T-helper 2 cell treated with Interferon-gamma antibody and Interleukin-4, amounts not matched to agents 100 ng/mL and 5 ng/mL, for 36 hours (primary cell): Measurements from ENCODE around the gene SMIM41. TPM values are rescaled to one million over a fixed set of nuclear protein-coding genes. Genes with fewer than 3 reads are reported as not detected.

Experiments
- intact Hi-C: fragments of 100-400 bp; cut with micrococcal nuclease; formaldehyde crosslinking; loops from one replicate; pipeline ENCODE4 v1.15.1; 2023
- total RNA-seq: library from RNA; stranded (reverse); gene quantifications from 2 replicates; pipeline ENCODE4 v1.2.3, GENCODE V29; 2022

SMIM41 gene
- total RNA-seq, 1 donor from 2014 or later: not detected

DNA sequence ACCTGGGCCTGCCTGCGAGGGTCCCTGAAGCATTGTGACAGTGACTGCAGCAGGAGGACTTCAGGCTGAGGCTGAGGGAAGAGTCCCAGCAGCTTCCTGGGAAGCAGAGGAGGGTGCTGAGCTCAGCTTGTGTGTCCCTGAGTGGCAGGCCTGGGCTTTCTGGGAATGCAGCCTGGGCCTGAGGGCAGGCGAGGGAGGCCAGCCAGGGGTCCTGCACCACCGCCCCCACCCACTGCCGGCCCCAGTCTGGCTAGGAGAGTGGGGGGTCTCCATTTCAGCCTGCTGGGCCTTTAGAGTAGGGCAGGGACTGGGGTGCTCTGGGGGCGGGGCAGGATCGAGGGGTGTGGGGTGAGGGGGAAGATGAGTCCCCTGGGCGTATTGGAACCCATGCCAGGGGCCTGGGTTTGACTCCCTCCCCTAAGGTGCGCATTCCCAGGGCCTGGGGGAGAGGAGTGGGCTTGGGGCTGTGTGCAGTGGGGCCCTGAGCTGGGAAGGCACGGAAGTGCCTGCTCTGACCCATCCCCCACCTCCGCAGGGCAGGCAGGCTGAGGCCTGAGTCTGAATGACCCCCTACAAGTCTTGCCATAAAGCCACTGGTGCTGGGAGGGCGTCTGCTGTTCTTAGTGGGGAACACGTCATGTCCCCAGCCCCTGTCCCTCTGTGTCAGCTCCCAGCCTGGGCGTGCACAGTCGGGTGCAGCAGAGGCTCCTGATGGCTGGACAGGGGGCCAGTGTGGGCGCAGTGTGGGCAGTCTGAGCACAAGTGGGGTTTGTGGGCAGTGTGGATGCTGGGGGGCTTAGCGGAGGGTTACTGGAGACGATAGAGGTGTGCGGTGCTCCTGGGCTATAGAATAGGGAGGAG is 66.0 kb downstream of the SMIM41 start:
- intact Hi-C loops: no loop called here

GRCh38 chr12:52146089-52146821 is 66.8 kb downstream of the SMIM41 start:
- intact Hi-C loops: no loop called here

GRCh38 chr12:52146822-52147366 is 67.4 kb downstream of the SMIM41 start:
- intact Hi-C loops: no loop called here

DNA sequence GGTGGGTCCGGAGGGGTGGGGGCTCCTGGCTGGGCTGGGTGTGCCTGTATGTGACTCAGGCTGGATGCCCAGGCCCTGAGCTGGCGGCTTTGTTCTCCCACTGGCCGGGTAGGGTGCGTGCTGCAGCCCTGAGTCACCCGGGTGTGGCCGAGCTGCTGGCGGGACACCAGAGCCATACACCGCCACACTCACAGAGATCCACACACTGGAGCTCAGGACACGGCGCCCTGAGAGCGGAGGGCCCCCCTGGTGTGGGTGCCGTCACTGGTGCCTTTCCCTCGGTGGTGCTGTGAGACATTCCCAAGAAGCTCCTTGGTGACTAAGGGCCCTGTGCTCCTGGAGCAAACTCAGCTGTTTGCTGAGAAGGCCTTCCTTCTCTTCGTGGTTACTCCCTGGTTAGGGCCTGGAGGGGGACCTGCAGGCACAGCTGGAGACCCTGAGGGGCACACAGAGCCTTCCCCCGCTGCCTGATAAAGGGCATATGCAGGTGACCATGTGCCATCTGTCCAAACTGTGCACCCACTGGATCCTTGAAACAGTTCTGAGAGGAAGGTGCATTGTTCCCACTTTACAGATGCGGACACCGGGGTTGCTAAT is 68.0 kb downstream of the SMIM41 start:
- intact Hi-C loops: no loop called here

GRCh38 chr12:52147964-52148463 is 68.5 kb downstream of the SMIM41 start:
- intact Hi-C loops: no loop called here

DNA sequence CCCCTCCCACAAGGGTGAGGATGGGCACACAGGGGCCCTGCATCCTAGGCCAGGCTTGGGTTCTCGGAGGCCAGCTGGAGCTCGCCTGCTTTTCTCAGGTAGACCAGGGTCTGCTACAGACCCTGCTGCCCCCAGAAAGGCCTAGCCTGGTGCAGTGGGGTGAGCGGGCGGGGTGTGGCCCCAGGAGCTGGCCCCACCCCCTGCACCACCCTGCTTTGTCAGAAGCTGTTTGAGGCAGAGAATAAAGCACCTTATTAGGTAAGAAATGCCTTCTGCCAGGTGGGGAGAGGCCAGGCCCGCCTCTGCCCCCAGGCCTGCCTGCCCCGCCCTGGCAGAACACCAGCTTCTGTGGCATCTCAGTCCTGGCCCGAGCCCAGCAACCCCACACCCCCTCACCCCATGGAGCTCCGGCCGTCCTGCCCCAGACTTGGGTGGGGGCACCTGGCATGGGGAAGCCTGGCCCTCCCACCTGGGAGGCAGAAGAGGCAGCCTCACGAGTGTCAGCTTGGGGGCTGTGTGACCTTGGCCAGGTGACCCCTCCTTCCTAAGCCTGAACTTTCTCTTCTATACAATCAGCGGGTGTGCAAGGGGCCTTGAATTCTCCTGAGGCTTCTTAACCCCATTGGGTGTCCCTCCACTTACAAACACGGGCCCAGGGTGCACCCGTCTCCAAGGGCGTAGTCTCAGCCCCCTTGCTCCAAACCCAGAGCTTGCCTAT is 69.1 kb downstream of the SMIM41 start:
- intact Hi-C loops: no loop called here

- intact Hi-C loops: no loop called here
These were observed 69.7 kb downstream of the SMIM41 start for GRCh38 chr12:52149182-52149641.

- intact Hi-C loops: loop anchor here (10.0 kb wide), 2 partner anchors 355 to 435 kb away; no protein-coding TSS in a partner anchor
These were observed 70.2 kb downstream of the SMIM41 start for GRCh38 chr12:52149651-52150241.

DNA sequence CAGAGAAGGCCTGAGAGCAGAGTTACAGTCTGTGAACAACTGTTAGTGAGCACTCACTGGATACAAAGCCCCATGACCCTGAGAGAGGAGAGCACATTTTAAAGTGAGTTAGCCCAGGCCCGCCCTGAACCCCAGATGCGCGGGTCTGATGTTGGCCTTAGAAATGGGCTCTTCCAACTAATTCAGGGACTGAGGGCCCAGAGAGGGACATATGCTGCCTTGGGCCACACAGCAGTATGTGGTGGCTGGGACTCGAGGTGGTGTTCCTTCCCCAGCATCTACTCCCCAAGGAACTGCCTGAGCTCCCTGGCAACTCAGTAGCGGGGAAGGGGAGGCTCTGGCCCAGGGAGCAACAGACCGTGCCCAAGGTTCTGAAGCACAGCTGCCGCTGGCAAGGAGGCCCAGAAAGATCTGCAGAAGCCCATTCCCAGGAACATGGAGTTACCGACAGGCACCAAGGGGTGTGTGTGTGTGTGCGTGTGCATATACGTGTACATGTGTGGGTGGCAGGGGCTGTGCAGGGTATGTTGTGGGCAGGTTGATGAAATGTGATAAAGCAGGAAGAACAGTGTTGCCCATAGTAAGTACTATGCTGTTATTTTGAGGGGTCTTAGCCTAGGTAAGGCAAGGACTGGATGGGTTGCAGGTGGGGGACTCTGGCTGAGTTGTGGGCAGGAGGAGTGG is 71.8 kb downstream of the SMIM41 start:
- intact Hi-C loops: loop anchor here (10.0 kb wide), 2 partner anchors 354 to 434 kb away; no protein-coding TSS in a partner anchor

DNA sequence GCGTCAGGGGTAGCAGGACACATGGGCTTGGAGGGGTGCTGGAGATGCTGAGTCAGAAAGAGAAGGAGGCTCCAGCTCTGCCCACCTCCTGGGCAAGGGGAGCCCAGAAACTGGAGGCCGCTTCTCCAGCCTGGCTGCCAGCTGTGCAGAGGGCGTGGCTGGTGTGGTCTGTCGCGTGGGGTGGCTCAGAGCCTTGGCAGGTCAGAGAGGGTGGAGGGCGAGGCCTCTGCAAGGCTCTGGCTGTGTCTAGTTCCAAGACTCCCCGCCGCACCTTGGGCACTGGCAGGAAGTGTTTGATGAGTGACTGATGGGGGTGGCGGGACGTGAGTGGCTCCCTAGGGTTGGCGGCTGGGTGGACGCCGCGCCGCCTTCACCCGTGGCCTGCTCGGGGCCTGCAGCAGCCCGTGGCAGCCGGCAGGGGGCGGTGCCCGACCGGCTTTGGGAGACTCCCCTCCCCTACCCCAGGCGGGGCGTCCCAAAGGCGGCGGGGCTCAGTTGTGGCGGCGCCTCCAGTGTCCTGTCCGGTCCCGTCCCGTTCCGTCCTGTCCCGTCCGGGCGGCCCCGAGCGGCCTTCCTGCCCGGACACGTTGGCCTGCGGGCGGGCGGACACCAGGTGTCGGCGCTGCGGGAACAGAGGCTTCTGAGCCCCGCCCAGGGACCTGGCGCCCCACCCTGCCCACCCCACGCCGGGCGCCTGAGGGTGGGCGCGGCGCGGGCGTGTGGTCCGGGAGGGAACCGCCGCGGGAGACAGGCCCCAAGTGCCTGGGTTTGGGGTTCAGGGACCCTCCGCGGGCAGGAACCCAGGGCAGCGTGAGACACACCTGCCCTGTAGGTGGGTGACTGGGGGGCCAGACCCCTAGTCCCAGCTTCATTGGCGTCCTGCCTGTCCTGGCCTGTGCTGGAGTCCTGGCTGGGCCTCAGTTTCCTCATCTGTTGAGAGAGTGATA is 72.6 kb downstream of the SMIM41 start:
- intact Hi-C loops: loop anchor here (1.0 to 10.0 kb wide), 3 partner anchors 175 to 433 kb away; no protein-coding TSS in a partner anchor

DNA sequence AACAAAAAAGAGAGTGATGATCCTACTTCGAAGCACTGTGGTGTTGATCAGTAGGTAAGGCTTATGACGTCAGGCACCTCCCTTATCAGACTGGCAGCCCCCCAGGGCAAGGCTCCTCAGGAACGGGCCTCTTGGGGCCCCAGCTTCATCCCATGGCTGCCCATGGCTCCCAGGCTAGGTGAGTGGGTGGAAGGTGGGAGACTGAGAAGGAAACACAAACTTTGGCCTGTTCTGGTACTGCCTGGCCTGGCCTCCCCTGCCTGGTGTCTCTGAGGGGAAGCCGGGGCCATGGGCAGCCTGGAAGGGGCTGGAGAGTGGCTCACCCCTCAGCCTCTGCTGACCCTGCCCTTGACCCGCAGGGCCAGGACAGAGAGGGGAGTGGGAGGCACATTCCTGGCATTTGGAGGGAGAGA is 73.4 kb downstream of the SMIM41 start:
- intact Hi-C loops: loop anchor here (1.0 to 10.0 kb wide), 3 partner anchors 174 to 432 kb away; no protein-coding TSS in a partner anchor

DNA sequence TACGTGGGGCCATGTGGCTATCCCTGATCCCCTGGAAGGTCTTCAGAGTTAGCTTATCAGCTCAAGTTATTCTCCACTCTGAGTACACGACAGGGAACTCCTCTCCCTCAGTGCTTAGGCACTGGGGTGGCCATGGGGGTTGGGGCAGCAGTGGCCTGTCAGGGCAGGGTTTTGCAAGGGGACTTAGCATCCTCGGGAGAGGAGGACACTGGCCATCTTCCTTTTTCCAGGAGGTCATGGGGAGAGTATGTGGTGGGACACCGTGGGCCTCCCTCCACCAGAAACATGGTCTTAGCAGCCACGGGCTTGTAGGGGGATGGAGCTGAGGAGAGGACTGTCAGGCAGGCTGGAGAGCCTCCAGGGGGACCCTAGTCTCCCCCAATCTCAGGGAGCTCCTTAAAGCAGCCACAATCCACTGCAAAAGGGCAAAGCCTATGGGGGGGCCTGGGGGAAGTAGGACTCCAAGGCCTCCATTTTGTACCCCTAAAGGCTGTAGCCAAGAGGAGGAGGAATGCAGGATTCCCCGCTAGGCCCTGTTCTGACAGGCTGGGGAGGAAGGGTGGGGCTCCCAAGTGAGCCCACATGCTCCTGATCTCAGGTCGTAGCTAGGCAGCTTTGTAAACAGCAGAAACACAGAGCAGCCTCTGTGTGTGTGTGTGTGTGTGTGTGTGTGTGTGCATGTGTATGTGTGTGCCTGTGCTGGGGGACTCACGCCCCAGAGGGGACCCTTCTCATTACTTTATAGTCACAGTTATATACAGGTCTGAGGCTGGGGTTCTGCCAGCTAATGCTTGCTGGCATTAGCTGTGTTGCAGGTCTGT is 75.8 kb downstream of the SMIM41 start:
- intact Hi-C loops: loop anchor here (10.0 kb wide), 2 partner anchors 350 to 430 kb away; no protein-coding TSS in a partner anchor

DNA sequence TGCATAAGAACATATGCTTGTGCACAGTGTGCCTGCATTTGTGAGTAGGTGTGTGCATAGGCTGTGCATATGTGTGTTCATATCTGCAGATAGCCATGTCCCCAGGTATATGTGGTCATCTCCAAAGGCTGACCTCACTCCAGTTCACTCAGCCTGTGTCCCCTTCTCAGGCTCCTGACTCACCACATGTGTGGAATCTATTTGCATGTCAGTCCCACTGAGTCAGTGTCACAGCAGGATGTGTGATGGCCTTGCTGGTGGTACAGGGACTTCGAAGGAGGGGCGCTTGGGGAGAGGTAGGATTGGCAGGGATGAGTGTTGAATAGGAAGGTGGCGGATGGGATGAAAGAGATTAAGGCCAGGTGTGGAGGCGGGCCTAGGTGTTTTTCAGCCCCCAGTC is 76.8 kb downstream of the SMIM41 start:
- intact Hi-C loops: loop anchor here (1.0 to 10.0 kb wide), 5 partner anchors 171 to 824 kb away; no protein-coding TSS in a partner anchor

GRCh38 chr12:52156757-52157565 is 77.5 kb downstream of the SMIM41 start:
- intact Hi-C loops: loop anchor here (1.0 to 10.0 kb wide), 5 partner anchors 170 to 824 kb away; no protein-coding TSS in a partner anchor

GRCh38 chr12:52157566-52158150 is 78.2 kb downstream of the SMIM41 start:
- intact Hi-C loops: loop anchor here (2.0 to 10.0 kb wide), 4 partner anchors 347 to 823 kb away; no protein-coding TSS in a partner anchor
